Hepatocyte (in vitro differentiated cells): Measurements from ENCODE around the gene PDXDC1.

ENCODE experiments used
- EZH2 ChIP-seq: fragments of 200-600 bp; sonication (generic); IDR thresholded peaks from 2 replicates; pipeline ENCODE4 v1.6.1; 2016; ENCODE audit warnings: antibody characterized with exemption, mild to moderate bottlenecking, borderline replicate concordance
- EZH2phosphoT487 ChIP-seq: fragments of 200-600 bp; sonication (generic); IDR thresholded peaks from one replicate; pipeline ENCODE4 v1.6.1; 2018; ENCODE audit warnings: antibody characterized with exemption, mild to moderate bottlenecking, low read depth, moderate library complexity; ENCODE audit not compliant: unreplicated experiment, severe bottlenecking
- TF ChIP-seq, protein P1 (sequence below): fragments of 200-600 bp; sonication (generic); IDR thresholded peaks from 2 replicates; pipeline ENCODE4 v1.5.1; 2016; ENCODE audit warnings: antibody characterized with exemption, mild to moderate bottlenecking; ENCODE audit not compliant: poor library complexity

DNA sequence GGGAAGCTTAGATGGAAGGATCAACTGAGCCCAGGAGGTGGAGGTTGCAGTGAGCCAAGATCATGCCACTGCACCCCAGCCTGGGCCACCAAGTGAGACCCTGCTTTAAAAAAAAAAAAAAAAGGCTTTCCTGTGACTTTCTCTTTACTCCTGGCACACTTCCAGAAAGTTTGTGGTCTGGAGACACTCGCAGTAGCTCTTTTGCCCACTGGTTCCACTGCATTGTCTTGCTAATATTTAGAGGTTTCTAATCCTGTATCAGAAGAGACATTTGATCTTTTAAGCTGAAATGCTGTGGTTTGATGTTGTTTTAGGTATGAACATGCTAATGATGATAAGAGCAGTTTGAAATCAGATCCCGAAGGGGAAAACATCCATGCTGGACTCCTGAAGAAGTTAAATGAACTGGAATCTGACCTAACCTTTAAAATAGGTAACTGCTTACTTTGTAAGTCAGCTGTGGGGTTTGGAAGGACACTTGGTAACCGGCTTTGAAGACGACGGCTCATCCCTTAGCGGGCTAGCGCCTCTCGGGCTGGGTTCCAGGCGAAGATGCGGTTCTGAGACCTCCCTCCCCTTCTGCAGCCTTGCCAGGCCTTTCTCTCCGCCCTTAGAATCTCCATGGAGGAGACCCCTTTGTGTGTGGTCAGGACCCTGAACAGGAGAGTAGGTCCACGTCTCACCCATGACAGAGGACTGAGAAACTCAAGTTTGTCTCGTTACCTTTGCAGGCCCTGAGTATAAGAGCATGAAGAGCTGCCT is 57.9 kb downstream of the PDXDC1 start:
- TF ChIP-seq, protein P1, sequence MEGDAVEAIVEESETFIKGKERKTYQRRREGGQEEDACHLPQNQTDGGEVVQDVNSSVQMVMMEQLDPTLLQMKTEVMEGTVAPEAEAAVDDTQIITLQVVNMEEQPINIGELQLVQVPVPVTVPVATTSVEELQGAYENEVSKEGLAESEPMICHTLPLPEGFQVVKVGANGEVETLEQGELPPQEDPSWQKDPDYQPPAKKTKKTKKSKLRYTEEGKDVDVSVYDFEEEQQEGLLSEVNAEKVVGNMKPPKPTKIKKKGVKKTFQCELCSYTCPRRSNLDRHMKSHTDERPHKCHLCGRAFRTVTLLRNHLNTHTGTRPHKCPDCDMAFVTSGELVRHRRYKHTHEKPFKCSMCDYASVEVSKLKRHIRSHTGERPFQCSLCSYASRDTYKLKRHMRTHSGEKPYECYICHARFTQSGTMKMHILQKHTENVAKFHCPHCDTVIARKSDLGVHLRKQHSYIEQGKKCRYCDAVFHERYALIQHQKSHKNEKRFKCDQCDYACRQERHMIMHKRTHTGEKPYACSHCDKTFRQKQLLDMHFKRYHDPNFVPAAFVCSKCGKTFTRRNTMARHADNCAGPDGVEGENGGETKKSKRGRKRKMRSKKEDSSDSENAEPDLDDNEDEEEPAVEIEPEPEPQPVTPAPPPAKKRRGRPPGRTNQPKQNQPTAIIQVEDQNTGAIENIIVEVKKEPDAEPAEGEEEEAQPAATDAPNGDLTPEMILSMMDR = no peak
- TF ChIP-seq EZH2phosphoT487 = no peak
- no peak for TF ChIP-seq EZH2
